Measurements from ENCODE around the gene COPS6.

The COPS6 gene

DNA sequence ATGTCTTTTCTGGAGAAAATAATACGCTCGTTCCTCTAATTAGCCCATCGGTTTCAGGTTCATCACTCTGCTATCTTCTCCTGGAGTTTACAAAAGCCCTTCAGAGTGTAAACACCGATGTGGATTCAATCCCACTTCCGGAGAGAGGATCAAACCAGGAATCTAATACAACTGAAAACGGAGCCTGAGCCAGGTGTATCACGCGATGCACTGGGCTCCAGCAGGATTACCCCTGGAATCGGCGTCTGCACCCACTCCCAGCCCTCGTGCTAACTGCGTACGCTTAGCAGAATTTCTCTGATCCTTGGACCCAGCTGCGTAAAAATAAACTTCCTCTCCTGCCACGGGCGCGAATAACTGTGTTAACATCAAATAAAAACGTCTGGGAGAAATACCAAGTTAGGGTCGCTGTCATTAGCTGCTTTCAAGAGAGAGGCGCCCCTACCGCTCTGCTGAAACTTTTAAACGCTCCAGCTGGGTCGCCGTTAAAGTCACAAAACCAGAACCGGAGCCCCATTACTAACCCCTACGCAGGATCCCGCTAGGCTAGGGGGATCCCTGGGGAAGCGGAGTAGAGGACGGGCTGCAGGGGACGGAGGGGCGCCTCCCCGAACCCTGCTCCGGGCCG is 7.7 kb upstream of the COPS6 start:
- no peak for DNase-seq

GRCh38 chr7:100081535-100082102 is 7.2 kb upstream of the COPS6 start, which contains the start of gene ZNF3:
Gene ZNF3 (minus strand): TSS chr7:100081723. CDS start chr7:100077357, 4,366 bp downstream.
- peak; percentile 98 for DNase-seq

DNA sequence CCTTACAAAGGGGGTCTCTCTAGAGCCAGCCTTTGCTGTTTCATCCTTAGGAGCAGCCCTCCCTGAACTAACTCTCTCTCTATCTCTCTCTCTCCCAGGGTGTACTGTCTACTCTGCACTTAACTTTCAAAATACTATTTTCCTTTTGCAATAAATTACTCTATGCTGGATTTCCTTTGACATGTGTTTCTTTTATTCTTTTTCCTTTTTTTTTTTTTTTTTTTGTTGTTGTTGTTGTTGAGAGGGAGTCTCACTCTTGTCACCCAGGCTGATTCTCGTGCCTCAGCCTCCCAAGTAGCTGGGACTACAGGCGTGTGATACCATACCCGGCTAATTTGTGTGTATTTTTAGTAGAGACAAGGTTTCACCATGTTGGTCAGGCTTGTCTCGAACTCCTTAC is 5.8 kb upstream of the COPS6 start:
- no peak for DNase-seq

DNA sequence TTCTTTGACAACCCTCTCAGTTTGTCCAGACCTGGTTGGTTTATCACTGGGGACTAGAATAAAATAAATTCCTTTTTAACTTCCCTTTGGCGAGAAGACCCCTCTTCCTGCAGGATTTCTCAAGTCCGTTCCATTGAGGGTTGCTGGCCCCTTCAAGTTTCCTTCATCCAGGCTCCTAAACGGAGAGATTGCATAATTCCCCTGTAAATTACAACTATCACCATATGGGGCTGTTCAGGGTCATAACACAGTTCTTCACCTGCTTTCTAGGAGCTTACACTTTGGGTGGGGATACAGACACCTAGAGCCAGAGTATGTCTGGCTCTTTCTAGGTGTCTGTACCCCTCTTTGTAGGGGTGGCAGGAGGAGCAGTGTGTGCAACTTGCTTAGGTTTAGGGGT is 3.3 kb upstream of the COPS6 start:
- DNase-seq, result no peak

GRCh38 chr7:100087055-100087750 is 1.6 kb upstream of the COPS6 start:
- no peak for DNase-seq

DNA sequence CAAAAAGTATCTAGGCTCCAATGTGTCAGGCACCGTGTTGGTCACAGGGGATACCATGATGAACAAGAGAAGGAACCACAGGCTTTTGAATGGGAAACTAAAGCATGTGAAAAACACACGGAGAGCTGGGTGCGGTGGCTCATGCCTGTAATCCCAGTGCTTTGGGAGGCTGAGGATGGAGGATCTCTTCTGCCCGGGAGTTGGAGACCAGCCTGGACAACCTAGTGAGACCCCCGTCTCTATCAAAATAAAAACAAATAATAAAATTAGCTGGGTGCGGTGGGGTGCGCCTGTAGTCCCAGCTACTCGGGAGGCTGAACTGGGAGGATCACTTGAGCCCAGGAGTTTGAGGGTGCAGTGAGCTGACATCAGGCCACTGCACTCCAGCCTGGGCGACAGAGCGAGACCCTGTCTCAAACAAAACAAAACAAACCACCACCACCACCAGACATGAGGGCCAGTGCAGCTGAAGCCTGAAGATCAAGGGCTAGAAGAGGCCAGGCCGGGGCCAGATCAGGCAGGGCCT is 611 bp upstream of the COPS6 start:
- no peak for DNase-seq

DNA sequence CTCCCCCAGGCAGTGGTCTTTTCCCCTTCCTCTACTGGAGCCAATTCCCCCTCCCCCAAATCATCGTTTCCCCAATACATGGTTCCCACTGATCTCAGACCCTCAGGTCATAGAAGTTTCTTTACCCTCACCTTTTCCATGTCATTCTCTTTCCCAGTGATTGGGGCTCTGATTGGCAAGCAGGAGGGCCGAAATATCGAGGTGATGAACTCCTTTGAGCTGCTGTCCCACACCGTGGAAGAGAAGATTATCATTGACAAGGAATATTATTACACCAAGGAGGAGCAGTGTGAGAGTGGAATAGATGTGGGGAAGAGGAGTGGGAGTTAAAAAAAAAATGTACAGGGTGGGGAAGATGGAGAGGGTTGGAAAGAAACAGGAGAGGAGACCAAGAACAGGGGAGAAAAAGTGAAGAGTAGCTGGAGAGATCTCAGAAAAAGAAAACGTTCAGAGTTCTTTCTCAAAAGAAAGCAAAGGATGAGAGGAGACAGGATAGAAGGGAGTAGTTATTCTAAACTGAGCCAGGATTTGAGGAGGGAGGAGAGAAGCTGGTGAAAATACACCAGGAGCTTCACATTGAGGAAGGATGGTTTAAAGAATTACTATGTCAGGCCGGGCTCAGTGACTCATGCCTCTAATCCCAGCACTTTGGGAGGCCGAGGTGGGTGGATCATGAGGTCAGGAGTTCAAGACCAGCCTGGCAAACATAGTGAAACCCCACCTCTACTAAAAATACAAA is 858 bp downstream of the COPS6 start:
- DNase-seq, result no peak

- no peak for DNase-seq
Measured at GRCh38 chr7:100090527-100091410, 2.0 kb downstream of the COPS6 start.

DNA sequence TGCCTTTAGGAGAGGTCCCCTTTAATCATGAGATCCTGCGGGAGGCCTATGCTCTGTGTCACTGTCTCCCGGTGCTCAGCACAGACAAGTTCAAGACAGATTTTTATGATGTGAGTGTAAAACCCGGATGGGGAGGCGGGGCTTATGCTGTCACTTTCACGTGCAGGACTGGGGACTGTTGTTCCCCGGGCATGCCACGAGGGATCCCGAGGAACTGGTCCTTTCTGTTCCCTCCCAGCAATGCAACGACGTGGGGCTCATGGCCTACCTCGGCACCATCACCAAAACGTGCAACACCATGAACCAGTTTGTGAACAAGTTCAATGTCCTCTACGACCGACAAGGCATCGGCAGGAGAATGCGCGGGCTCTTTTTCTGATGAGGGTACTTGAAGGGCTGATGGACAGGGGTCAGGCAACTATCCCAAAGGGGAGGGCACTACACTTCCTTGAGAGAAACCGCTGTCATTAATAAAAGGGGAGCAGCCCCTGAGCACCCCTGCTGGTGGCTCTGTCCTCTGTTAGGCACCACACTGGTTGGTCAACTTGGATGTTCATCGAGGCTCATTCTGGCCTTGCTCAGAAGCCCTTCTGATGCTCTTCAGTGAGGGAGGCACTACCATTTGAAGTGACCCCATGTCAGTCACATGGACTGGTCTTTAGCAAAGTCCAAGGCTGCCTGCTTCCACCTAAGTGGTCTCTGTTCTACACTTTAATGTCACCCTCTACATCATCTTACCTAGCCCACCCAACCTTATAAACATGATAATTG is 2.8 kb downstream of the COPS6 start:
- DNase-seq, result no peak

- no peak for DNase-seq
Measured at GRCh38 chr7:100093054-100093453, 4.3 kb downstream of the COPS6 start.

DNA sequence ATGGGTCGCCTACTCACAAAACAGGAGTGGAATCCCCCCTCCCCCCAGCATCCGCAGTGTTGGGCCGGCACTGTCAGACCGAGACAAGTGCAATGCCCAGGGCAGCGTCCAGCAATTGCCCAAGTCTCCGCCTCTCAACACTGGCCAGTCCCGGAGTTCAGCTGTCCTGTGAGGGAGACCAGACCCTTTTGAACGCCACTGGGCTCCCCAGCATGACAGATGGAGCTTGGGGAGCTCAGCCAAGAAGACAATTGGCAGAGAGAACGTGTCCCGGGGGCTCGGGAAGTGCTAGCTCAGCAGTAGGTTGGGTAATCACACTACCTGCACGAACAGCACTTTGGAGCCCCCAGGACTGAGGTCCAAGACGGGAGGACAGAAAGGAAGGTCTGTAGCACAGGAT is 4.7 kb downstream of the COPS6 start:
- no peak for DNase-seq

GRCh38 chr7:100093925-100094486 is 5.2 kb downstream of the COPS6 start:
- no peak for DNase-seq

DNA sequence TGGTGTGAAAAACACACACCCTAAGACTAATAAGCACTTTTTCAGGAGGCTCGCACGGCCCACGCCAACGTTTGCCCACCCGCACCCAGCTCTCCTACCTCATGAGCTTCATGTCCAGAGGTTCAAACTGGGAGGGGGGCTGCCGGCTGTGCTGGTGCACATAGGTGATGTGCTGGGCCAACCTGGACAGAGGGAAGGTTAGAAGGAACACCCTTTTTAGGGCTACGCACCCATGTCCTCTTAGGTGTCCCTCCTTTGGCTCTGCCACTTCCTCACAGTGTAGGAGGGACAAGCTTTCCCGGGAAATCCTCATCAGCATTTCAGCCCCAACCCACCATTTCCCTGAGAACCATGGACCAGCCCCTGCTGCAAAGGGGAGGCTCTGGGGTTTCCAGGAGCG is 6.5 kb downstream of the COPS6 start:
- no peak for DNase-seq

DNA sequence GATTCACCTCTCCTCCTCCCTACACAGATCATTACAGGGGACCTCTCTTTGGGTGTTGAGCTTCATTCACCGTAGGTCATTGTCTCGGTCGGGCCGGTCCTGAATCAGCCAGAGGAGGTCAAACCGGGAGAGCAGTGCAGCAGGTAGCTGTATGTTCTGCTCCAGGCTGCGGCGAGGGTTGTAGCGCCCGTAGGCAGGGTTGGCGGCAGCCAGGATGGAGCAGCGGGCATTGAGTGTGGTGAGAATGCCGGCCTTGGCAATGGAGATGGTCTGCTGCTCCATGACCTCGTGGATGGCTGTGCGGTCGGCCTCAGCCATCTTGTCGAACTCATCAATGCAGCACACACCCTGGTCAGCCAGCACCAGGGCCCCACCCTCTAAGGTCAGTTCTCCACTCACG is 6.9 kb downstream of the COPS6 start:
- no peak for DNase-seq

- no peak for DNase-seq
Measured at GRCh38 chr7:100098913-100099312, 10.1 kb downstream of the COPS6 start.

- DNase-seq, result no peak
Measured at GRCh38 chr7:100099452-100099851, 10.7 kb downstream of the COPS6 start.

DNA sequence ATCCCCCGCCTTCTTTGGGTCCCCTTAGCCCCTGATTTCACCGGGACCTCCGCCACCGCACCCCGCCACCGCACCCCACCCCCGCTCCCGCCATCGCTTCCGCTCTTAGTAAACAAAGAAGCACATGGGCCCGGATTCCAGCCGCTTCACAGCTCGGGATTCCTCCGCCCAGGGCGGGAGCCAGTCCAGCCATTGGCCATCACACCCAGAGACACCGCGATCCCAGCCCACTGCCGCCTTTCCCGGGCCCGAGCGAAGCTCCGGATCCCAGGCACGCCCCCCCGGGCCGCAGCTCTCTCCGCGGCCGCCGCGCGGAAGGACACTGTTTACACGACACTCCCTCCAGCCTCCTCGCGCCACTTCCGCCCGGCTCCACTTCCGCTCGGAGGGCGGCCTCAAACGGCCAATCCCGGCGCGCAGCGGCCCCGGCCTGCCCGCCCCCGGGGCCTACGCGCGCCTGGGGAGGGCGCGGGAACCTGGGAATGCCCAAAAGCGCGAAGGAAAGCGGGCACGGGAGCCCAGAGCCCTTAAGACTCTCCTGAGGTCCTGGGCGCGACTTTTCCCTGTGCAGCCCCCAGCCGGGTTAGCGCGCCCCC is 11.7 kb downstream of the COPS6 start:
- peak; percentile 92 for DNase-seq

DNA sequence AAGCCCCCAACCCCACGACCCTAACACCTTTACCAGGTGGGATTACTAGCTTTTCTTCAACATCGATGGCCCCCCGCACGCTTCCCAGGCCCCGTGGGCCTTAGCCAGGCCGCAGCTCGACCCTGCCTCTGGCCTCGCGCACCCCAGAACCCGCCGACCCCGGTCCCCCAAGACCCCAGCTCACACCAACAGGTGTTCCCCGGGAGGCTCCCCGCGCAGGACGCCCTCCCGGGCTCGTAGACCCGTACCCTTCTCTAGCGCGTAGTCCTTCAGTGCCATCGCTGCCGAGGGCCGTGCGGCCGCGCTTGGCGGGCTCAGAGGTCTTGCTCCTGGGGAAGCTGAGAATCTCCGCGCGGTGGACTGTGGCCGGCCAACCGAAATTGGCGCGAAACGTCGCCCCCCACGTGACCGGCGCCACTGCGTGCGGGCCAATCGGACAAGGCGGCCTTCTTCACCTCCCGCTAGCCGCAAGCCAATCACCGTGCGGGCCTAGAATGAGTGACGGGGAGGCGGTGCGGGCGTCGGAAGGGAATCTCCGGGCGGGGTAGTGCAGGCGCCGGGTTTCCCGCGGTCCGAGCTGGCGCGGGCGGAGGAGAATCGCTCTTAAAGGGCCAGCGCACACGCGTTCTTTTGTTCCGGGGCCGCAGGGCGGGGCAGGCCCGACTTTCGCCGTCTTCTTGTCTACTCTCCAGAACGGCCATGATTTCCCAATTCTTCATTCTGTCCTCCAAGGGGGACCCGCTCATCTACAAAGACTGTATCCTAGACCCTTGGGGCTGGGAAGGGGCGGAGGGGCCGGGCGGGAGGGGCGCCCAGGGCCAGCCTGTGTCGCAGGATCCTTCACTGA is 12.5 kb downstream of the COPS6 start, which contains the start of the genes AP4M1 and MCM7:
AP4M1 (plus strand) TSS at position 628 of the 847 bp plus-strand sequence; CDS start at position 700, 72 bp downstream.
MCM7 (minus strand) TSS at position 382 of the 847 bp plus-strand sequence; CDS start at position 279, 103 bp downstream.
- DNase-seq, result peak; percentile 97

Data from stimulated activated naive CD4-positive, alpha-beta T cell treated with Interleukin-2 at 50 U/mL for 16 hours (primary cell).